ENCODE measurements around the gene DNMT3L.

DNA sequence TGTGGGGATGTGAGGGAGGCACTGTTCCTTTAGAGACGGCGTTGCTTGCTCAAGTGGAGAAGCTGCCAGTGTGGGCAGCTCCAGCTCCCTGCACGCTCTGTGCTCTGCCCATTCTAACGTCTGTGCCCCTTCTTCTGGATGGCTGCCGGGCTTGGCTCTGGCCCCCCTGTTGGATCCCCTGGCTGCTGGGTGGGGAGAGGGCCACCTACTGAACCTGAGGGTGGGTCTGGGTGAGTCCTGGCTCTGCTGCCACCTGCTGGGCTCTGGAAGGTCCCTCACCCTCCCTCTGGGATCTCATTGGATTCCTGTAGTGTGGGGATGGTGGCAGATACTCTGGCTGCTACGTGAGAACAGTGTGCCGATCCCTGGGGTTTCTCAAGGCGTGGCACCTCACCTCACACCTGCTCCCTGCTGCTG, 43.2 kb upstream of the DNMT3L start:
- TF ChIP-seq, protein P1, sequence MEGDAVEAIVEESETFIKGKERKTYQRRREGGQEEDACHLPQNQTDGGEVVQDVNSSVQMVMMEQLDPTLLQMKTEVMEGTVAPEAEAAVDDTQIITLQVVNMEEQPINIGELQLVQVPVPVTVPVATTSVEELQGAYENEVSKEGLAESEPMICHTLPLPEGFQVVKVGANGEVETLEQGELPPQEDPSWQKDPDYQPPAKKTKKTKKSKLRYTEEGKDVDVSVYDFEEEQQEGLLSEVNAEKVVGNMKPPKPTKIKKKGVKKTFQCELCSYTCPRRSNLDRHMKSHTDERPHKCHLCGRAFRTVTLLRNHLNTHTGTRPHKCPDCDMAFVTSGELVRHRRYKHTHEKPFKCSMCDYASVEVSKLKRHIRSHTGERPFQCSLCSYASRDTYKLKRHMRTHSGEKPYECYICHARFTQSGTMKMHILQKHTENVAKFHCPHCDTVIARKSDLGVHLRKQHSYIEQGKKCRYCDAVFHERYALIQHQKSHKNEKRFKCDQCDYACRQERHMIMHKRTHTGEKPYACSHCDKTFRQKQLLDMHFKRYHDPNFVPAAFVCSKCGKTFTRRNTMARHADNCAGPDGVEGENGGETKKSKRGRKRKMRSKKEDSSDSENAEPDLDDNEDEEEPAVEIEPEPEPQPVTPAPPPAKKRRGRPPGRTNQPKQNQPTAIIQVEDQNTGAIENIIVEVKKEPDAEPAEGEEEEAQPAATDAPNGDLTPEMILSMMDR (IDR thresholded peaks at IDR 0.05) = peak; percentile 75
- TF ChIP-seq FOXJ3 (CRISPR knock-in tag; IDR thresholded peaks at IDR 0.05) = no peak
- TF ChIP-seq, protein P2, sequence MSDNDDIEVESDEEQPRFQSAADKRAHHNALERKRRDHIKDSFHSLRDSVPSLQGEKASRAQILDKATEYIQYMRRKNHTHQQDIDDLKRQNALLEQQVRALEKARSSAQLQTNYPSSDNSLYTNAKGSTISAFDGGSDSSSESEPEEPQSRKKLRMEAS (IDR thresholded peaks at IDR 0.05; ENCODE audit: low read depth) = no peak
- no peak for TF ChIP-seq EP300 (IDR thresholded peaks at IDR 0.05; ENCODE audit: borderline replicate concordance in 1 of 2, low read depth in 1 of 2, low read length in 1 of 2)

All from SK-N-SH (cell line).